ENCODE data around the gene TRIML1. TPM values are rescaled to one million over a fixed set of nuclear protein-coding genes. Genes with fewer than 3 reads are reported as not detected.

Gene TRIML1
- total and polyA plus RNA-seq, 10 of the 15 experiments (the other 5 are each of a cell fraction or from before 2014, with no cell fraction given) = not detected

- no peak for TF ChIP-seq E2F8 (IDR thresholded peaks at IDR 0.05; ENCODE audit: low read depth, partially characterized antibody)
- no peak for TF ChIP-seq ATF7 (IDR thresholded peaks at IDR 0.05; ENCODE audit: low read depth)
- no peak for TF ChIP-seq SREBF1 (IDR thresholded peaks at IDR 0.05; ENCODE audit: low read length)
Observed at GRCh38 chr4:188132232-188132631, 7.0 kb upstream of the TRIML1 start (continued).

GRCh38 chr4:188138227-188138626 lies 1.0 kb upstream of the TRIML1 start:
- no peaks in the 10 kb centered on the region for H3K36me3 ChIP-seq (ENCODE audit: control insufficient read depth in 2 of 2, insufficient read depth in 2 of 2, low read length in 1 of 2)
- TF ChIP-seq YY1 (IDR thresholded peaks at IDR 0.05; ENCODE audit: low read depth, low read length) = no peak
- no peak for TF ChIP-seq NFXL1 (IDR thresholded peaks at IDR 0.05; ENCODE audit: borderline replicate concordance)
- intact Hi-C loops (cut with micrococcal nuclease; ENCODE audit: unreplicated experiment) (no loop called here), in situ Hi-C loops (cut with MboI) (no loop called here)
- H3K79me2 ChIP-seq (ENCODE audit: control insufficient read depth, insufficient read depth, low read length) = no peaks in the 10 kb centered on the region
- H2AFZ ChIP-seq (ENCODE audit: control insufficient read depth, low read depth, low read length) = no peak overlapping the region
- ChIA-PET RAD21 (ENCODE audit: unreplicated experiment) (no interaction called here), CTCF (no interaction called here), SMC1A (ENCODE audit: uncharacterized antibody, unreplicated experiment) (no interaction called here), POLR2A (no interaction called here)
- peaks cover 1% of the 10 kb centered on the region; the same call in 1 of the 3 replicates for H3K9me3 ChIP-seq (replicated peaks; ENCODE audit: control insufficient read depth, insufficient read depth, low read length)
- no peaks in the 10 kb centered on the region for H3K4me1 ChIP-seq (ENCODE audit: control insufficient read depth, insufficient read depth, low read length)
- no peak overlapping the region for H3K4me3 ChIP-seq
- no peak overlapping the region for H3K4me2 ChIP-seq (ENCODE audit: control insufficient read depth, insufficient read depth)
- ATAC-seq = no peak
- H3K27ac ChIP-seq (ENCODE audit: control insufficient read depth, insufficient read depth) = no peak overlapping the region
- no peaks in the 10 kb centered on the region for H3K27me3 ChIP-seq (replicated peaks in 1 of 2; ENCODE audit: control insufficient read depth in 2 of 2, insufficient read depth in 2 of 2, low read length in 1 of 2)
- H4K20me1 ChIP-seq (ENCODE audit: control insufficient read depth, insufficient read depth) = no peaks in the 10 kb centered on the region
- 19% methylated on average over 10 of the region's 10 CpGs for WGBS (ENCODE audit: insufficient coverage, insufficient replicate concordance, low lambda C conversion rate, missing lambda C conversion rate)
- H3K9ac ChIP-seq (ENCODE audit: control insufficient read depth, insufficient read depth, low read length) = no peak overlapping the region
- FAIRE-seq = no peak
- DNase-seq (ENCODE audit: low read depth, low spot score) = no peak
- no TSS peak for BruUV-seq (replicated peaks)

Measured in GM12878 (cell line).